Endodermal cell (in vitro differentiated cells): ENCODE results near the gene CTBP1. TPM values are rescaled to one million over a fixed set of nuclear protein-coding genes. Genes with fewer than 3 reads are reported as not detected.

Experiments
- DNase-seq: peaks from one replicate; pipeline ENCODE4 v3.0.0-alpha.2; 2017
- H3K27ac ChIP-seq: 2 replicates; pipeline ENCODE4 v1.5.1; 2013; ENCODE audit warnings: mild to moderate bottlenecking, low read depth, low read length, moderate library complexity
- H3K27me3 ChIP-seq: 2 replicates; pipeline ENCODE4 v1.6.1; 2013; ENCODE audit warnings: mild to moderate bottlenecking, low read length, moderate library complexity; ENCODE audit not compliant: insufficient read depth, control insufficient read depth, poor library complexity, severe bottlenecking
- H3K36me3 ChIP-seq: 2 replicates; pipeline ENCODE4 v1.7.0; 2013; ENCODE audit warnings: mild to moderate bottlenecking, low read length, moderate library complexity; ENCODE audit not compliant: control insufficient read depth, insufficient read depth
- H3K4me1 ChIP-seq: one replicate; pipeline ENCODE4 v1.7.0; 2013; ENCODE audit warnings: low read length; ENCODE audit not compliant: control insufficient read depth, insufficient read depth
- H3K4me3 ChIP-seq: 2 replicates; pipeline ENCODE4 v1.5.1; 2013; ENCODE audit warnings: mild to moderate bottlenecking, low read length, moderate library complexity
- H3K9ac ChIP-seq: 2 replicates; pipeline ENCODE4 v1.6.1; 2013; ENCODE audit warnings: mild to moderate bottlenecking, low read length, moderate library complexity; ENCODE audit not compliant: poor library complexity, severe bottlenecking; ENCODE audit errors: extremely low read depth
- H3K9me3 ChIP-seq: 2 replicates; pipeline ENCODE4 v1.6.1; 2013; ENCODE audit warnings: mild to moderate bottlenecking, low read length, moderate library complexity; ENCODE audit not compliant: control insufficient read depth
- H3K27ac Mint-ChIP-seq: 2 replicates; pipeline ENCODE4 v1.8.0; 2020; ENCODE audit warnings: mixed read lengths
- H3K27me3 Mint-ChIP-seq: 2 replicates; pipeline ENCODE4 v1.8.0; 2021; ENCODE audit warnings: mild to moderate bottlenecking, mixed read lengths; ENCODE audit not compliant: insufficient read depth
- H3K36me3 Mint-ChIP-seq: 2 replicates; pipeline ENCODE4 v1.8.0; 2020; ENCODE audit warnings: low read depth, mixed read lengths
- H3K4me1 Mint-ChIP-seq: 2 replicates; pipeline ENCODE4 v1.8.0; 2020; ENCODE audit warnings: mixed read lengths
- H3K4me3 Mint-ChIP-seq: 2 replicates; pipeline ENCODE4 v1.8.0; 2020; ENCODE audit warnings: mild to moderate bottlenecking, moderate library complexity, mixed read lengths
- H3K9me3 Mint-ChIP-seq: 2 replicates; pipeline ENCODE4 v1.8.0; 2020; ENCODE audit warnings: mild to moderate bottlenecking, mixed read lengths
- WGBS, 2 experiments: methylation state at CpG; one replicate each; pipeline versions ENCODE4 v1.1.5 to v1.1.7; 2013; ENCODE audit warnings: missing lambda C conversion rate in 2 of 2, mixed read lengths in 1 of 2; ENCODE audit not compliant: insufficient coverage in 1 of 2, insufficient read length in 1 of 2; 5-methylcytosine and 5-hydroxymethylcytosine counted together
- total RNA-seq, 2 donors: library from RNA; stranded (reverse); fragmentation: NEBNext Ultra II Directional in 1 of 2; extraction: Animal tissue kit (Norgen Biotek cat#: 25700) in 1 of 2; gene quantifications; 2 replicates in 1 of 2; 3 replicates in 1 of 2; pipeline ENCODE4 v1.2.1, GENCODE V29; 2021
- TF ChIP-seq, protein P1 (sequence below): fragments of 200-600 bp; sonication (generic); conservative IDR thresholded peaks from 2 replicates; pipeline ENCODE4 v1.5.0; 2021; ENCODE audit warnings: antibody characterized with exemption, mild to moderate bottlenecking

The CTBP1 gene
- total RNA-seq, 2 donors from 2014 or later, result 181 to 189 TPM

DNA sequence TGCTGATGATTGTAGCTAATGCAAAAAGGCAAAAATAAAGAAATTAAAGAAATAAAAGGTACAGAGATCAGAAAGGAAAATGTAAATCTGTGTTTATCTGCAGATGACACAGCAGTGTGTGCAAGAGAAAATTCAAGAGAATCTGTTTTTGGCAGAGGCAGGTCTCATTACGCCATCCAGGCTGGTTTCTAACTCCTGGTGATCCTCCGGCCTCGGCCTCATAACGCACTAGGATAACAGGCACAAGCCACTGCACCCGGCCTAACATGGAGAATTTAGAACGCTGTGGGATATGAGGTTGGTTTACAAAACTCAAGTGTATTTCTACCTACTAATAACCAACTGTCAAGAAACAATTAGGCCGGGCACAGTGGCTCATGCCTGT, 29.4 kb downstream of the CTBP1 start:
- Mint-ChIP-seq H3K4me1 (no peaks in the 10 kb centered on the region), H3K9me3 (no peaks in the 10 kb centered on the region), H3K27me3 (no peaks in the 10 kb centered on the region), H3K27ac (no peak overlapping the region), H3K36me3 (peaks cover 43% of the 10 kb centered on the region), H3K4me3 (no peak overlapping the region)
- H3K9ac ChIP-seq, result no peak overlapping the region
- no peaks in the 10 kb centered on the region for H3K27me3 ChIP-seq
- H3K4me1 ChIP-seq, result no peaks in the 10 kb centered on the region
- 91 to 100% methylated on average over 2 to 7 of the region's 7 CpGs for WGBS, 2 experiments
- H3K27ac ChIP-seq, result no peak overlapping the region
- TF ChIP-seq, protein P1, sequence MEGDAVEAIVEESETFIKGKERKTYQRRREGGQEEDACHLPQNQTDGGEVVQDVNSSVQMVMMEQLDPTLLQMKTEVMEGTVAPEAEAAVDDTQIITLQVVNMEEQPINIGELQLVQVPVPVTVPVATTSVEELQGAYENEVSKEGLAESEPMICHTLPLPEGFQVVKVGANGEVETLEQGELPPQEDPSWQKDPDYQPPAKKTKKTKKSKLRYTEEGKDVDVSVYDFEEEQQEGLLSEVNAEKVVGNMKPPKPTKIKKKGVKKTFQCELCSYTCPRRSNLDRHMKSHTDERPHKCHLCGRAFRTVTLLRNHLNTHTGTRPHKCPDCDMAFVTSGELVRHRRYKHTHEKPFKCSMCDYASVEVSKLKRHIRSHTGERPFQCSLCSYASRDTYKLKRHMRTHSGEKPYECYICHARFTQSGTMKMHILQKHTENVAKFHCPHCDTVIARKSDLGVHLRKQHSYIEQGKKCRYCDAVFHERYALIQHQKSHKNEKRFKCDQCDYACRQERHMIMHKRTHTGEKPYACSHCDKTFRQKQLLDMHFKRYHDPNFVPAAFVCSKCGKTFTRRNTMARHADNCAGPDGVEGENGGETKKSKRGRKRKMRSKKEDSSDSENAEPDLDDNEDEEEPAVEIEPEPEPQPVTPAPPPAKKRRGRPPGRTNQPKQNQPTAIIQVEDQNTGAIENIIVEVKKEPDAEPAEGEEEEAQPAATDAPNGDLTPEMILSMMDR, result no peak
- H3K4me3 ChIP-seq, result no peak overlapping the region
- DNase-seq, result no peak
- H3K36me3 ChIP-seq, result peaks cover 43% of the 10 kb centered on the region
- H3K9me3 ChIP-seq, result no peaks in the 10 kb centered on the region

DNA sequence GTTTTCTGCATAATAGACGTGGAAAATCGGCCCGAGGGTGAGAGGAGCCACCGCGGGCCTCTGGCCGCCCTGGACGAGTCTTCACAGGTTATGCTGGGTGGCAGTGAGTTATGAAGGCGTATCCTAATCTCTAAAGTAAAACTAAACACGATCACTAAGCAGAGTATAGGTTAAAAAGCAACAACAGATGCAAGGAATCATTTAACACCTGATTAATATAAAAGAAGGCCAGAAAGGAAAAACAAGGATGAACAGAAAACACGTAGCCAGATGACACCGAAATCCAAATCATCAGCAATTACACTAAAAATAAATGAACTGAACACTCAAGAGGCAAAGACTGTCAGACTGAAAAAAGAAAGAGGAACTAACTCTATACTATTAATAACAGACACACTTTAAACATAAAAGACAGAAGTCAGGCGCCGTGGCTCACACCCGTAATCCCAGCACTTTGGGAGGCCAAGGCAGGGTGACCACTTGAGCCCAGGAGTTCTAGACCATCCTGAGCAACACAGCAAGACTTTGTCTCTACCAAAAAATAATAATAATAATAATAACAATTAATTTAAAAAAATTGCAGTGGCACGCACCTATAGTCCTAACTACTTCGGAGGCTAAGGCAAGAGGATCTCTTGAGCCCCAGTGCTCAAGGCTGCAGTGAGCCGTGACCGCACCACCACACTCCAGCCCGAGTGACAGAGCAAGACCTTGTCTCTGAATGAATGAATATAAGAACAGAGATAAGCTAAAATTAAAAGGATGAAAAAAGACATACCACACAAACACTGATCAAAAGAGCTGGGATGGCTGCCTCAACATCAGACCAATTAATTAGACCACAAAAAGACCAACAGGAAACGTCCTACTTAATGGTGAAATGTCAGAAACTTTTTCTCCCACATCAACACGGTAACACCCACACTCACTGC, 30.0 kb downstream of the CTBP1 start:
- no peaks in the 10 kb centered on the region for H3K27me3 Mint-ChIP-seq
- no peaks in the 10 kb centered on the region for H3K4me1 Mint-ChIP-seq
- H3K27ac ChIP-seq, result no peak overlapping the region
- H3K9me3 Mint-ChIP-seq, result no peaks in the 10 kb centered on the region
- H3K36me3 Mint-ChIP-seq, result peaks cover 36% of the 10 kb centered on the region
- H3K4me3 Mint-ChIP-seq, result no peak overlapping the region
- no peaks in the 10 kb centered on the region for H3K4me1 ChIP-seq
- no peak for DNase-seq
- TF ChIP-seq, protein P1, result no peak
- no peak overlapping the region for H3K4me3 ChIP-seq
- 94 to 96% methylated on average over 7 to 21 of the region's 21 CpGs for WGBS, 2 experiments
- H3K9me3 ChIP-seq, result no peaks in the 10 kb centered on the region
- no peak overlapping the region for H3K9ac ChIP-seq
- H3K27me3 ChIP-seq, result no peaks in the 10 kb centered on the region
- peaks cover 36% of the 10 kb centered on the region for H3K36me3 ChIP-seq
- no peak overlapping the region for H3K27ac Mint-ChIP-seq

DNA sequence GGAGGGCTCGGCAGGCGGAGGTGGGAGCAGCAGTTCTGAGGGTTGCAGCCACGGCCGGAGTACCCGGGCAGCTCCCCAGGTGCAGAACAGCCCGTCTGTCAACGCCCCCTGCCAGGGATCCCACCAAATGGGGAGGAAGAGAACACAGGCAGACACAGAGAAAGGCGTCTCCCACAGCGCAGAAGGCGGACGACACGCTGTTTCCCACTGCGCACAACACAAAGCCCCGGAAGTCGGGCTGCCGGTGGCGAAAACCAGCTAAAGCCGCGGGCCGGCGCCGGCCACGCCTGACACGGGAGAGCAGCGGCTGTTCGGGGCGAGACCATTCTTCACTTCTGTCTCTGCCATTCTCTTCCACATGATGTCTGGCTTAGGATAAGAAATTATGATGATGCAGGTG, 31.6 kb downstream of the CTBP1 start:
- Histone ChIP-seq H3K27ac (no peak overlapping the region), H3K36me3 (peaks cover 33% of the 10 kb centered on the region), H3K27me3 (no peaks in the 10 kb centered on the region), H3K4me1 (no peaks in the 10 kb centered on the region), H3K9me3 (no peaks in the 10 kb centered on the region), H3K4me3 (no peak overlapping the region), H3K9ac (no peak overlapping the region)
- TF ChIP-seq, protein P1, result no peak
- H3K27me3 Mint-ChIP-seq, result no peaks in the 10 kb centered on the region
- no peaks in the 10 kb centered on the region for H3K4me1 Mint-ChIP-seq
- H3K4me3 Mint-ChIP-seq, result no peak overlapping the region
- 94 to 98% methylated on average over 17 to 27 of the region's 27 CpGs for WGBS, 2 experiments
- no peaks in the 10 kb centered on the region for H3K9me3 Mint-ChIP-seq
- H3K36me3 Mint-ChIP-seq, result peaks cover 31% of the 10 kb centered on the region
- H3K27ac Mint-ChIP-seq, result no peak overlapping the region
- no peak for DNase-seq
